GM20431 (cell line): ENCODE results near the gene STK39.

Source experiments
- in situ Hi-C: fragments of 300-500 bp; cut with MseI, MboI; formaldehyde crosslinking; loops from one replicate; pipeline ENCODE4 v1.15.0; 2020; ENCODE audit warnings: low sequenced_read_pairs; ENCODE audit not compliant: unreplicated experiment

STK39 gene

GRCh38 chr2:167944825-167945659 lies 302.4 kb downstream of the STK39 start:
- in situ Hi-C loops = no loop called here

DNA sequence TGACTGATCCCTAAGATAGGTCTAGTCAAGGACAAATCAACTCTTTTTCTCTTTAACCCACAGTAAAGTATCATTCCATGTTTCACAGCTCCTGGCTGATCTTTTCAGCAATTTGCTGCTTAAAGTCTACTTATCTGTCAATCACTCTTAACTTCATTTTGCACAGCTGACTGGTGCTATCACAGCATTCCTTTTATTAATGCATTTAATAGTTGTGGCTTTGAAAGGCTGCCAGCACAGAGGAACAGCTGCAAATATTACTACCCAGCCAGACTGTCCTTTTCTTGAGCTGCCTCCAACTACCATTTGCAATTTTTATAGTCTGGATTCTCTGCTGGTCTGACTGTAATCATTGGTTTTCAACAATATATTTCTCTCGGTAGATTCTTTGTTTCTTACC lies 303.5 kb downstream of the STK39 start:
- in situ Hi-C loops = no loop called here

DNA sequence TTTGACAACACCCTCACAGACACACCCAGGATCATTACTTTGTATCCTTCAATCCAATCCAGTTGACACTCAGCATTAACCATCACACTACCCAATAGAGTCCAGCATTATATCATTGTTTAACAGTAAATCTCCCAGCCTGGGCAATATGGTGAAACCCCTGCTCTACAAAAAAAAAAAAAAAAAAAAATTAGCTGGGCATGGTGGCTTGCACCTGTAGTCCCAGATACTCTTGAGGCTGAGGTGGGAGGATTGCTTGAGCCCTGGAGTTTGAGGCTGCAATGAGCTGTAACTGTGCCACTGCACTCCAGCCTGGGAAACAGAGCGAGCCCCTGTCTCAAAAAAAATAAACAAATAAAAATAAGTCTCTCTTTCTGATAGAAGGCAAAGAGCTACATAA lies 304.0 kb downstream of the STK39 start:
- in situ Hi-C loops = no loop called here

- in situ Hi-C loops = no loop called here
Measured at GRCh38 chr2:167942366-167943081, 304.9 kb downstream of the STK39 start.

- in situ Hi-C loops = no loop called here
Measured at GRCh38 chr2:167941604-167942003, 305.8 kb downstream of the STK39 start.

DNA sequence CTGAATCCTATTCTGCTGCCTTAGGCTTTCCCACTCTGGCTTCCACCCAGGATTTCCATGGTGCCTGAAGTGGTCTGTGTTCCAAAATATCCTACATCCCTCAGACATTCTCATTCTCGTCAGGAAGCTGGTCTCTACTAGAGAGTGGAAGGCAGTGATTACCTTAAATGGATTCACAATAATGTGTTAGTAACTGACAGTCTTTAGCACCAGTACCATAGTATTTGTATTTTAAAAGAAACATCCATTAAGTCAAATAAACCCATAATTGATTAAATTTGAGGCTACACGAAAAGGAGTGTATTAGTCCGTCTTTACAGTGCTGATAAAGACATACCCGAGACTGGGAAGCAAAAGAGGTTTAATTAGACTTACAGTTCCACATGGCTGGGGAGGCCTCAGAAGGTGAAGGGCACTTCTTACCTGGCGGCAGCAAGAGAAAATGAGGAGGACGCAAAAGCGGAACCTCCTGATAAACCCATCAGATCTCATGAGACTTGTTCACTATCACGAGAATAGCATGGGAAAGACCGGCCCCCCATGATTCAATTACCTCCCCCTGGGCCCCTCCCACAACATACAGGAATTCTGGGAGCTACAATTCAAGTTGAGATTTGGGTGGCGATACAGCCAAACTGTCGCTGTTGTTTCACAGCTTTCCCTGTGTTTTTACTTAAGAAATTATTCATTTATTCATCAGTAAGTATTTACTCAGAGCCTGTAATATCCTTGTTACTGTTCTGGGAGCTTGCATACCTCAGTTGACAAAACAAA lies 306.5 kb downstream of the STK39 start:
- in situ Hi-C loops = no loop called here

- in situ Hi-C loops = no loop called here
Measured at GRCh38 chr2:167940346-167940725, 307.1 kb downstream of the STK39 start.

DNA sequence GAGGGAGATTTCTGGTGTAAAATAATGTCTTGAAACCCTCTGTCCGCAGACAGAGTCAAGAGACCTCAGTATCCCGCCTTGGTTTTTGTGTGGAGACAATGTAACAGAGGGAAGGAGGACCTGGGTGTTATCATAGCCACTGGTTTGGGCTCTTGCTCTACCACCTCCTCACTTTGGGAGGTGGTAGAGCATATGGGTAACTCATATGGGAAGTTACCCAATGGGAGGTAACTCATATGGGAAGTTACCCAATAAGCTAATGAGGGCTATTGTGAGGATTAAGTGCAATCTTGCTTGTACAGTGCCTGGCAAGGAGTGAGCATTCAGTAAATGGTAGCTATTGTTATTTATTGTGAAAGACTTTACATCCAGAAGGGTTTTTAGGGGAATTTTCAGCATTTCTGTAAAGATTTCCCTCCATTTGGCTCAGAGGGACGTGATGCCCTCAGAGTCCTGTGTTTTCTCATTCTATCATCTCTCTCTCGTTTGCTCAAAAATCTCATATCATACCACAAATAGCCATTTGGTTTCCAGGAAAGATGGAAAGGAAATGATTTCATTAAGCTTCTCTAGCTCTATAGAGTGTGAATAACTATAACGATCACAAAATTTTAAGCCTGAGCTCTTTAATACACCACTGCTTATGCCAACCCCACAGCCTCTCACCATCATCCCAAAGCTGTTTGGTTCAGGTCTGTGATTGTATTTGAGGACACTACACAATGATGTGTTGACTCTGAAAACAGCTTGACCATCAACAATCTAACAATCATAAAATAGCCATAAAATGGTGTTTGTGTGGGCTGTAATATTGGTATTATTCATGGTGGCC lies 307.7 kb downstream of the STK39 start:
- in situ Hi-C loops = no loop called here

- in situ Hi-C loops = no loop called here
Measured at GRCh38 chr2:167937403-167937802, 310.0 kb downstream of the STK39 start.

DNA sequence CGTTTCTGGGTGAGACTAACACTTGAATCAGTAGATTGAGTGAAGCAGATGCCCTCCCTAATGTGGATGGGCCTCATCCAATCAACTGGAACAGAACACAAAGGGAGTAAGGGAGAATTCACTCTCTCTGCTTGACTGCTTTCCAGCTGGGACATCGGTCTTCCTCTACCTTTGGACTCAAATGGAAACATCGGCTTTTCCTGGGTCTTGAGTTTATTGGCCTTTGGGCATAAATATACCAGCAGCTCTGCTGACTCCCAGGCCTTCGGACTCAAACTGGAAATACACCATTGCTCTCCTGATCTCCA lies 311.6 kb downstream of the STK39 start:
- in situ Hi-C loops = no loop called here

DNA sequence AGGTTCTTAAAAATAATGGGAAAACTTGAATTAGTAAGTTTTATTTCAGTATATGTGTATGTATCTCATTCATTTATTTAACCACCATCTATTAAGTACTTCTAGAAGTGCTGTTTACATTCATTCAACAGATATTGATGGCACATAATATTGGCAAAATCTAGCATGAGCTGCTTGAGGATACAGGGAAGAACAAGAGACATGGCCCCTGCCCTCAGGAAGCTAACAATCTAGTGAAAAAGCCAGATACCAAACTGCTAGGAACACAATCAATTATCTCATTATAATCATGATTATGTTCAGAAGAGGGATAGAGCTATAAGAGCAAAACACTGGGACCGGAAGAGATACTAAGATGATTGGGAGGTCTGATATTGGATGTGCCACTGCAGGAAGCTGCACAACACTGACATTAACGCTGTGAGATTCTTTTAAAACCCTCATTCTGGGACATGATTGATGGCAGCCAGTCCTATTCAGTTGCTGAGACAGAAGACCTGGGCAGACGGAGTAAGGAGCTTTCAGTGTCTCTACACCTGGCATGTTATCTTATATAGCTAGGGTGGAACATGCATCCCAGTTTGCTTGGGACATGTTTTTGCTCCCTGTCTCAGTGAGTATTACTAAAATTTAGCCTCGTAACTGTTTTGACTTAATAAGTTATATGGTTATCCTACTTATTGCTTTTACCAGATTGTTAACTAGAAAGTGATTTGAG lies 314.1 kb downstream of the STK39 start:
- in situ Hi-C loops = no loop called here

DNA sequence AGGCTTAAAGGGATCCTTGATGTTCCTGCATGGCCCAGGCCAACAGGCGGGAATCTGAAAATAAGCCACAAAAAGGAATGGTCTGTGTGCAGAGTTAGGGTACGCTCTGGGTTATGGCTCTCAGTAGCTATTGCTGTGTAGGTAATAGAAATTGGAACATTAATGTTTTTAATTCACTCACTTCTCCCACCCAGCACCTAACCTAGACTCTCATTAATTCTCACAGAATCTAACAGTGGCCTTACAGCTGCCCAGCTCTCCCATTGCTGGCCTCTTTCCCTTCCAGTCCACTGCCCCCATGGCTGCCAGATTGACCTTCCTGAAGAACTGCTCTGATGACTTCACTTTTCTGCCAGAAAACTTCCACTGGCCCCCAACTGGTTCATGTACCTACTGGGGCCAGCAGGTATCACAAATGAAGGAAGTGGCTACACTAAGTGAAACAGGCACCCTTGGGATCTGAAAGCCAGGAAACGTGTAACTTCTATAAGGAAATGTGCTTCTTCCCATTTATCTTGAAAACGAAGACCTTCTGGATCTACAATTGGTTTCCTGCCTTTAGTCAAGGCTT lies 315.2 kb downstream of the STK39 start:
- in situ Hi-C loops = no loop called here

- in situ Hi-C loops = no loop called here
Measured at GRCh38 chr2:167929484-167929883, 317.9 kb downstream of the STK39 start.

DNA sequence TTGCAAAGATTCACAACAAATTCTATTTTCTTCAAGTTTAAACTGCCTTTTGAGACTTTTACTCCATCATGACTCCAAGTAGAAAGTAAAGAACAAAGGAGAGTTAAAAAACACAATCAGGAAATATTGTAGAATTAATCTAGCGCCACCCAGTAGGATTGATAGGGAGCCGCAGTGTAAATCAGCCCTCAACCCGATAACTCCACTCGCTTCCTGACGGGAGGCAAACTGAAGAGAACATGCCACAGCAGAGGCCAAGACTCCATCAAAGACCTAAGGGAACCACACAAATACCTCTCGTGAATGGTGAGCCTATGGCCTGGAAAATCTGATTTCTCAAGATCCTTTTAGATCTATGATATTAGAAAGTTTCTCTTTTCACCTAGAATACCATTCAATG lies 319.0 kb downstream of the STK39 start:
- in situ Hi-C loops = no loop called here

GRCh38 chr2:167925758-167926157 lies 321.6 kb downstream of the STK39 start:
- in situ Hi-C loops = no loop called here

DNA sequence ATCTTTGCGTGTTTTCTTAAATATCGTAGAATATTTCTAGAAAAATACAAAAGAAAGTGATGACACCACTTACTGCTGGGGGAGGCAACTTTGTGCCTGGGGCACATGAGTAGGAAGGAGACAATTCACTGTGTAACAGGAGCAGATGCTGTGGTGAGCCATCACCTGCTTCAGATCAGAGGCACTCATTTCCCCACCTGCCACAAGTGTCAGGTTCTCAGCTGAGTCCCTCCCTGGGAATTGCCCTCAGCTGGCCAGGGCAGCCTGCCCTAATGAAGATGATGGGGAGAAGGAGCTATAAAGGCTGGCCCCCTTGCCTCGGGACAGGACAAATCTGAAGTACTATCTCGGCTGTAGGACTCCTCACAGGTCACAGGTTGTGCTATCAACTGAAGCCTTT lies 322.8 kb downstream of the STK39 start:
- in situ Hi-C loops = no loop called here

DNA sequence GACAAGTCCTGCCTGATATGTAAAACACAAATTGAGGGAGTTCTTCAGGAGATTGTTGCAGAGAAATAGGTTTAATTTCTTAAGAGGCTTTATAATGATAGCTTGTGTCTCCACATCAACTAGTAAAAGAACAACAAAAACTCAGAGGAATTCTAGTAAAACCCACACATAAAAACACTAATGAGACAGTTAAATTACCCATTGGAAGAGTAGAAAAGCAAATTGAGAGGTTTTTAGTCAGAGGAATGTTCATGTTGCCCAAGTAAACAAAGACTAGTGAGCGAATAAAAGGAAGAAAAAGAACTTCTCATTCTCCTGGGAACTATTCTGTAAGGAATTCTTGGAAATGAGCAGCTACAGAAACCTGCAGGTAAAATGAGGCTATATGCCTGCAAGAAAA lies 330.6 kb downstream of the STK39 start:
- in situ Hi-C loops = no loop called here

GRCh38 chr2:167914969-167915368 lies 332.4 kb downstream of the STK39 start:
- in situ Hi-C loops = no loop called here

GRCh38 chr2:167908786-167909185 lies 338.6 kb downstream of the STK39 start:
- in situ Hi-C loops = no loop called here
